ENCODE results near the gene LY6G5B.

LY6G5B gene

GRCh38 chr6:31669676-31670075 lies at the start of gene LY6G5B:
TSS of gene LY6G5B (plus strand) at chr6:31669976. CDS start at chr6:31670951, 975 bp downstream.
- no peak for DNase-seq

- no peak for DNase-seq
Observed at GRCh38 chr6:31620586-31621319, 49.0 kb upstream of the LY6G5B start, which contains the start of gene PRRC2A. TSS of gene PRRC2A (plus strand) at chr6:31620715. CDS start at chr6:31622790, 2,075 bp downstream.

- DNase-seq = no peak
Observed at GRCh38 chr6:31621320-31621939, 48.3 kb upstream of the LY6G5B start.

- DNase-seq = peak; percentile 38
Observed at GRCh38 chr6:31621991-31622390, 47.8 kb upstream of the LY6G5B start.

GRCh38 chr6:31622684-31623091 lies 47.1 kb upstream of the LY6G5B start:
- DNase-seq = no peak

GRCh38 chr6:31624070-31624469 lies 45.7 kb upstream of the LY6G5B start:
- DNase-seq = no peak

- DNase-seq = no peak
Observed at GRCh38 chr6:31626952-31627351, 42.8 kb upstream of the LY6G5B start.

GRCh38 chr6:31627690-31628287 lies 42.0 kb upstream of the LY6G5B start:
- DNase-seq = no peak

GRCh38 chr6:31629014-31629413 lies 40.8 kb upstream of the LY6G5B start:
- DNase-seq = no peak

- DNase-seq = no peak
Observed at GRCh38 chr6:31630177-31630934, 39.4 kb upstream of the LY6G5B start.

- DNase-seq = no peak
Observed at GRCh38 chr6:31631209-31631608, 38.6 kb upstream of the LY6G5B start.

- DNase-seq = no peak
Observed at GRCh38 chr6:31631681-31632278, 38.0 kb upstream of the LY6G5B start.

- no peak for DNase-seq
Observed at GRCh38 chr6:31632279-31632946, 37.4 kb upstream of the LY6G5B start.

GRCh38 chr6:31633447-31633846 lies 36.3 kb upstream of the LY6G5B start:
- DNase-seq = no peak

GRCh38 chr6:31634131-31634530 lies 35.6 kb upstream of the LY6G5B start:
- no peak for DNase-seq

GRCh38 chr6:31634969-31635575 lies 34.7 kb upstream of the LY6G5B start:
- DNase-seq = no peak

- no peak for DNase-seq
Observed at GRCh38 chr6:31636698-31637596, 32.8 kb upstream of the LY6G5B start.

GRCh38 chr6:31639043-31639442 lies 30.7 kb upstream of the LY6G5B start:
- DNase-seq = no peak

GRCh38 chr6:31639449-31639861 lies 30.3 kb upstream of the LY6G5B start:
- peak; percentile 71 for DNase-seq

GRCh38 chr6:31640612-31641011 lies 29.2 kb upstream of the LY6G5B start:
- DNase-seq = no peak

- no peak for DNase-seq
Observed at GRCh38 chr6:31641370-31641769, 28.4 kb upstream of the LY6G5B start.
